Astrocyte (in vitro differentiated cells and primary cell): ENCODE results near the gene RAB22A. TPM values are rescaled to one million over a fixed set of nuclear protein-coding genes. Genes with fewer than 3 reads are reported as not detected.

ENCODE experiments used
- DNase-seq: peaks from one replicate; pipeline ENCODE4 v3.0.0-alpha.2; 2010; ENCODE audit warnings: low read depth
- FAIRE-seq: peaks from 2 replicates; lab custom pipeline; 2011; peaks lifted over from hg19 to GRCh38; lab: Jason Lieb, UNC
- H2AFZ ChIP-seq: 2 replicates; pipeline ENCODE4 v1.6.0; 2012; ENCODE audit warnings: low read depth, low read length, inconsistent platforms
- H3K27ac ChIP-seq: 2 replicates; pipeline ENCODE4 v1.5.1; 2011; ENCODE audit warnings: low read depth, low read length, inconsistent platforms
- H3K27me3 ChIP-seq: 2 replicates; pipeline ENCODE4 v1.6.0; 2011; ENCODE audit warnings: low read length, inconsistent platforms; ENCODE audit not compliant: insufficient read depth
- H3K36me3 ChIP-seq: 2 replicates; pipeline ENCODE4 v1.5.1; 2011; ENCODE audit warnings: low read length, inconsistent platforms; ENCODE audit not compliant: insufficient read depth
- H3K4me1 ChIP-seq: 2 replicates; pipeline ENCODE4 v1.5.1; 2011; ENCODE audit warnings: low read length, inconsistent platforms; ENCODE audit not compliant: insufficient read depth
- H3K4me2 ChIP-seq: 2 replicates; pipeline ENCODE4 v1.6.0; 2012; ENCODE audit warnings: low read length, inconsistent platforms
- H3K4me3 ChIP-seq: 2 replicates; pipeline ENCODE4 v1.5.1; 2011; ENCODE audit warnings: low read depth, mild to moderate bottlenecking, low read length, inconsistent platforms; ENCODE audit not compliant: insufficient read depth
- H3K79me2 ChIP-seq: 2 replicates; pipeline ENCODE4 v1.6.0; 2012; ENCODE audit warnings: mild to moderate bottlenecking, low read length, inconsistent platforms; ENCODE audit not compliant: insufficient read depth
- H3K9ac ChIP-seq: 2 replicates; pipeline ENCODE4 v1.6.0; 2012; ENCODE audit warnings: mild to moderate bottlenecking, low read length, inconsistent platforms
- H3K9me3 ChIP-seq: 2 replicates; pipeline ENCODE4 v1.5.1; 2012; ENCODE audit warnings: low read depth, mild to moderate bottlenecking, low read length, inconsistent platforms; ENCODE audit not compliant: insufficient read depth
- H4K20me1 ChIP-seq: 2 replicates; pipeline ENCODE4 v1.6.0; 2012; ENCODE audit warnings: low read length, inconsistent platforms; ENCODE audit not compliant: insufficient read depth
- H3K27ac Mint-ChIP-seq: one replicate; pipeline ENCODE4 v1.8.0; 2021; ENCODE audit warnings: mild to moderate bottlenecking, mixed read lengths; ENCODE audit not compliant: unreplicated experiment
- H3K27me3 Mint-ChIP-seq: one replicate; pipeline ENCODE4 v1.8.0; 2021; ENCODE audit warnings: low read depth, mixed read lengths; ENCODE audit not compliant: unreplicated experiment
- H3K36me3 Mint-ChIP-seq: one replicate; pipeline ENCODE4 v1.8.0; 2021; ENCODE audit warnings: low read depth, mixed read lengths; ENCODE audit not compliant: unreplicated experiment
- H3K4me1 Mint-ChIP-seq: one replicate; pipeline ENCODE4 v1.8.0; 2021; ENCODE audit warnings: low read depth, mixed read lengths; ENCODE audit not compliant: unreplicated experiment
- H3K4me3 Mint-ChIP-seq: one replicate; pipeline ENCODE4 v1.8.0; 2021; ENCODE audit warnings: mild to moderate bottlenecking, moderate library complexity, mixed read lengths; ENCODE audit not compliant: unreplicated experiment
- H3K9me3 Mint-ChIP-seq: one replicate; pipeline ENCODE4 v1.8.0; 2021; ENCODE audit warnings: mild to moderate bottlenecking, mixed read lengths; ENCODE audit not compliant: unreplicated experiment
- CTCF ChIP-seq: IDR thresholded peaks from 2 replicates; pipeline ENCODE4 v1.5.1; 2011; ENCODE audit warnings: low read depth, mild to moderate bottlenecking, inconsistent platforms, low read length, moderate library complexity; ENCODE audit not compliant: insufficient read depth
- EZH2 ChIP-seq: IDR thresholded peaks from 2 replicates; pipeline ENCODE4 v1.6.1; 2012; ENCODE audit warnings: mild to moderate bottlenecking, low read length, inconsistent platforms; ENCODE audit not compliant: insufficient read depth
- total RNA-seq: library from RNA; stranded (reverse); gene quantifications from 2 replicates; pipeline ENCODE4 v1.2.1, GENCODE V29; 2021

RAB22A gene
- total RNA-seq, 1 donor from 2014 or later = 16.6 TPM

- TF ChIP-seq EZH2 = no peak
- no peak for TF ChIP-seq CTCF
- Histone ChIP-seq H3K27me3 (no peaks in the 10 kb centered on the region), H3K4me1 (no peaks in the 10 kb centered on the region), H3K9ac (no peak overlapping the region), H4K20me1 (peaks cover 78% of the 10 kb centered on the region), H3K36me3 (no peaks in the 10 kb centered on the region), H3K4me2 (no peak overlapping the region), H3K27ac (no peak overlapping the region), H3K9me3 (no peaks in the 10 kb centered on the region), H2AFZ (no peak overlapping the region), H3K79me2 (peaks cover 91% of the 10 kb centered on the region), H3K4me3 (no peak overlapping the region)
- H3K27me3 Mint-ChIP-seq = no peaks in the 10 kb centered on the region
- peaks cover 2% of the 10 kb centered on the region for H3K4me1 Mint-ChIP-seq
- DNase-seq (no peak), FAIRE-seq (no peak)
- H3K36me3 Mint-ChIP-seq = peaks cover 11% of the 10 kb centered on the region
- H3K9me3 Mint-ChIP-seq = no peaks in the 10 kb centered on the region
- no peak overlapping the region for H3K27ac Mint-ChIP-seq
- no peak overlapping the region for H3K4me3 Mint-ChIP-seq
Observed at GRCh38 chr20:58328836-58329235, 19.3 kb downstream of the RAB22A start.

GRCh38 chr20:58329711-58330110 is 20.2 kb downstream of the RAB22A start:
- Histone ChIP-seq H3K27me3 (no peaks in the 10 kb centered on the region), H2AFZ (no peak overlapping the region), H3K9ac (no peak overlapping the region), H3K27ac (no peak overlapping the region), H3K4me3 (no peak overlapping the region), H3K36me3 (no peaks in the 10 kb centered on the region), H4K20me1 (peaks cover 70% of the 10 kb centered on the region), H3K4me2 (no peak overlapping the region), H3K79me2 (peaks cover 90% of the 10 kb centered on the region), H3K4me1 (no peaks in the 10 kb centered on the region), H3K9me3 (no peaks in the 10 kb centered on the region)
- Mint-ChIP-seq H3K36me3 (peaks cover 10% of the 10 kb centered on the region), H3K4me3 (no peak overlapping the region), H3K27ac (no peak overlapping the region), H3K27me3 (no peaks in the 10 kb centered on the region), H3K9me3 (no peaks in the 10 kb centered on the region), H3K4me1 (peaks cover 2% of the 10 kb centered on the region)
- no peak for TF ChIP-seq CTCF
- no peak for TF ChIP-seq EZH2
- FAIRE-seq (no peak), DNase-seq (no peak)

GRCh38 chr20:58330249-58330648 is 20.7 kb downstream of the RAB22A start:
- FAIRE-seq (no peak), DNase-seq (no peak)
- peaks cover 10% of the 10 kb centered on the region for H3K36me3 Mint-ChIP-seq
- H3K4me1 Mint-ChIP-seq = peaks cover 2% of the 10 kb centered on the region
- H3K9me3 Mint-ChIP-seq = no peaks in the 10 kb centered on the region
- Histone ChIP-seq H3K79me2 (peaks cover 95% of the 10 kb centered on the region), H2AFZ (no peak overlapping the region), H3K36me3 (no peaks in the 10 kb centered on the region), H4K20me1 (peaks cover 75% of the 10 kb centered on the region), H3K27ac (no peak overlapping the region), H3K4me2 (no peak overlapping the region), H3K4me1 (no peaks in the 10 kb centered on the region), H3K9me3 (no peaks in the 10 kb centered on the region), H3K4me3 (no peak overlapping the region), H3K27me3 (no peaks in the 10 kb centered on the region), H3K9ac (no peak overlapping the region)
- no peak overlapping the region for H3K4me3 Mint-ChIP-seq
- H3K27ac Mint-ChIP-seq = no peak overlapping the region
- TF ChIP-seq EZH2 (no peak), CTCF (no peak)
- no peaks in the 10 kb centered on the region for H3K27me3 Mint-ChIP-seq
